Measurements from ENCODE around the gene CCDC61. TPM values are rescaled to one million over a fixed set of nuclear protein-coding genes. Genes with fewer than 3 reads are reported as not detected.

The CCDC61 gene
- polyA plus RNA-seq, 3 donors = 4.3 to 8.8 (median 6.1) TPM

DNA sequence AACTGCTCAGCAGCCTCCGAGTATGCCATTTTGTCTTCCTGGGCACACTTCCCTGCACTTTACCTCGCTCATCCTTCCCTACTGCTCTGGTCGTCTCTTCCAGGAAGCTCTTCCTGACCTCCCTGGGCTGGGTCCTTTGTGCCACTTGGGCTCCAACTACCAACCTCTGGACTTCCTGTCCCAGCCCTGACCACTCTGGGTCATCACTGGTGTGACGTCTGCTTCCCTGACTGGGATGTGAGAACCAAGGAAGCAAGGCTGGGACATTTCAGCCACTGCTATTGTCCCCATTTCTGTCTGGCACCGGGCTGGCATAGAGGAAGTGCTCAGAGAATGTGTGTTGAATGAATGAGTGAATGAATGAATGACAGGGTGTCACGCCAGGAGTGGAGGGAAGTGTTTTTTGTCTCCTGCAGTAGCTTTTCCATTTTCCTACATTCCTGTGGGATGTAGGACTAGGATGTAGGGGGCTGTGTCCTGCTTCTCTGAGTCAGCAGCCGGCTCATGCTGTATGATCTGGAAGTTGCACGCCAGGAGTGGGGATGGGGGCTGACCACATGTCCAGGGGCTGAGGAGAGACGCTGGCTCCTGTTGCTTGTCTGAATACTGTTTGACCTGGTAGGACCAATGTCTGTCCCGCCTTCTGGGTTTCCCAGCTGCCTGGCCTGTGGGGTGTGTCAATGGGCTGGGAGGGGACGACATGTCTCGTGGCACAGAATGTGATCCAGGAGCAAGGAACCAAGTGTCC lies 36.3 kb upstream of the CCDC61 start:
- no peak for DNase-seq
- intact Hi-C loops (cut with micrococcal nuclease) = no loop called here
- no peaks in the 10 kb centered on the region for H3K4me1 ChIP-seq (ENCODE audit: control insufficient read depth in 1 of 2, insufficient read depth in 2 of 2, low read length in 2 of 2)
- no peak overlapping the region for H2AFZ ChIP-seq (ENCODE audit: insufficient read depth, low read depth, low read length, poor library complexity, severe bottlenecking)
- no peak overlapping the region for H3K9ac ChIP-seq (ENCODE audit: insufficient read depth, low read length, poor library complexity, severe bottlenecking)
- Mint-ChIP-seq H3K9me3 (peaks cover 0 to 3% (median 0%) of the 10 kb centered on the region in 7 donors), H3K4me3 (no peak overlapping the region), H3K36me3 (no peaks in the 10 kb centered on the region), H3K4me1 (no peaks in the 10 kb centered on the region), H3K27ac (no peak overlapping the region), H3K27me3 (ENCODE audit: low read depth in 3 of 3) (peaks cover 18 to 32% (median 22%) of the 10 kb centered on the region in 3 donors)
- no peaks in the 10 kb centered on the region for H3K79me2 ChIP-seq (ENCODE audit: insufficient read depth, low read length)
- no peak overlapping the region for H3K27ac ChIP-seq (ENCODE audit: low read depth in 1 of 2, low read length in 2 of 2)
- WGBS (ENCODE audit: insufficient coverage) = 74% methylated on average over 9 of the region's 12 CpGs
- no peaks in the 10 kb centered on the region for H3K9me3 ChIP-seq (replicated peaks in 1 of 2; ENCODE audit: control insufficient read depth in 1 of 2, insufficient read depth in 1 of 2, low read length in 2 of 2)
- no peaks in the 10 kb centered on the region for H4K20me1 ChIP-seq (ENCODE audit: insufficient read depth, low read length)
- H3K4me3 ChIP-seq (replicated peaks in 1 of 3; ENCODE audit: low read depth in 2 of 3, low read length in 3 of 3) = no peak overlapping the region
- no peak overlapping the region for H3K4me2 ChIP-seq (replicated peaks; ENCODE audit: extremely low read depth, low read length, poor library complexity, severe bottlenecking)
- TF ChIP-seq, protein P1, sequence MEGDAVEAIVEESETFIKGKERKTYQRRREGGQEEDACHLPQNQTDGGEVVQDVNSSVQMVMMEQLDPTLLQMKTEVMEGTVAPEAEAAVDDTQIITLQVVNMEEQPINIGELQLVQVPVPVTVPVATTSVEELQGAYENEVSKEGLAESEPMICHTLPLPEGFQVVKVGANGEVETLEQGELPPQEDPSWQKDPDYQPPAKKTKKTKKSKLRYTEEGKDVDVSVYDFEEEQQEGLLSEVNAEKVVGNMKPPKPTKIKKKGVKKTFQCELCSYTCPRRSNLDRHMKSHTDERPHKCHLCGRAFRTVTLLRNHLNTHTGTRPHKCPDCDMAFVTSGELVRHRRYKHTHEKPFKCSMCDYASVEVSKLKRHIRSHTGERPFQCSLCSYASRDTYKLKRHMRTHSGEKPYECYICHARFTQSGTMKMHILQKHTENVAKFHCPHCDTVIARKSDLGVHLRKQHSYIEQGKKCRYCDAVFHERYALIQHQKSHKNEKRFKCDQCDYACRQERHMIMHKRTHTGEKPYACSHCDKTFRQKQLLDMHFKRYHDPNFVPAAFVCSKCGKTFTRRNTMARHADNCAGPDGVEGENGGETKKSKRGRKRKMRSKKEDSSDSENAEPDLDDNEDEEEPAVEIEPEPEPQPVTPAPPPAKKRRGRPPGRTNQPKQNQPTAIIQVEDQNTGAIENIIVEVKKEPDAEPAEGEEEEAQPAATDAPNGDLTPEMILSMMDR (IDR thresholded peaks at IDR 0.05) = no peak
- H3K27me3 ChIP-seq (ENCODE audit: control insufficient read depth in 2 of 2, insufficient read depth in 2 of 2, low read length in 2 of 2) = peaks cover 0 to 3% of the 10 kb centered on the region in 2 donors
- no peaks in the 10 kb centered on the region for H3K36me3 ChIP-seq (replicated peaks in 1 of 2; ENCODE audit: control insufficient read depth in 1 of 2, insufficient read depth in 2 of 2, low read length in 2 of 2)

DNA sequence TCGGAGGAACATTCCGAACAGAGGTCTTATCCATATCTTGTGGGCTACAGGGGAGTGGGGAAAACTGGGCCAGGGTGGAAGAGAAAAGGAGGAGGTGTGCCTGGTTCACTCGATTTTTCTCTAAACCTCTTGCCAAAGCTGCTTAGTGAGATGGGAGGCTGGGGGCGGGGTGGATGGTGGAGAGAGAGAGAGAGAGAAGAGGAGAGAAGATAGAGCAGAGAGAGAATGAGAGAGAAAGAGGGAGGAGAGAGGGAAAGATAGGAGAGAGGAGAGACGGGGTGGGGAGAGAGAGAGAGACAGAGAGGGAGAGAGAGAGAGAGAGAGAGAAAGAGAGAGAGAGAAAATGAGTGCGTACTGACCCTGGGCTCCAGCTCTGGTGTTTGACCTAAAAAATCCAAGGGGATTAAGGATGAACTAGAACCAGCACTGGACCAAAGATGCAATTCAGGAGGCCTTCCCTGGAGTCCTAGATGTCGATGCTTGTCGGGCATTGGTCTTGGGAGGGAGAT lies 35.7 kb upstream of the CCDC61 start:
- no peaks in the 10 kb centered on the region for H3K36me3 Mint-ChIP-seq
- Histone ChIP-seq H3K27ac (ENCODE audit: low read depth in 1 of 2, low read length in 2 of 2) (no peak overlapping the region), H3K4me3 (replicated peaks in 1 of 3; ENCODE audit: low read depth in 2 of 3, low read length in 3 of 3) (no peak overlapping the region), H3K4me2 (replicated peaks; ENCODE audit: extremely low read depth, low read length, poor library complexity, severe bottlenecking) (no peak overlapping the region), H4K20me1 (ENCODE audit: insufficient read depth, low read length) (no peaks in the 10 kb centered on the region), H3K4me1 (ENCODE audit: control insufficient read depth in 1 of 2, insufficient read depth in 2 of 2, low read length in 2 of 2) (no peaks in the 10 kb centered on the region), H3K9ac (ENCODE audit: insufficient read depth, low read length, poor library complexity, severe bottlenecking) (no peak overlapping the region), H3K27me3 (ENCODE audit: control insufficient read depth in 2 of 2, insufficient read depth in 2 of 2, low read length in 2 of 2) (peaks cover 0 to 3% of the 10 kb centered on the region in 2 donors), H2AFZ (ENCODE audit: insufficient read depth, low read depth, low read length, poor library complexity, severe bottlenecking) (no peak overlapping the region), H3K36me3 (replicated peaks in 1 of 2; ENCODE audit: control insufficient read depth in 1 of 2, insufficient read depth in 2 of 2, low read length in 2 of 2) (no peaks in the 10 kb centered on the region), H3K79me2 (ENCODE audit: insufficient read depth, low read length) (no peaks in the 10 kb centered on the region), H3K9me3 (replicated peaks in 1 of 2; ENCODE audit: control insufficient read depth in 1 of 2, insufficient read depth in 1 of 2, low read length in 2 of 2) (no peaks in the 10 kb centered on the region)
- 73% methylated on average over 8 of the region's 8 CpGs for WGBS (ENCODE audit: insufficient coverage)
- no peaks in the 10 kb centered on the region for H3K4me1 Mint-ChIP-seq
- H3K9me3 Mint-ChIP-seq = peaks cover 0 to 3% (median 0%) of the 10 kb centered on the region in 7 donors
- H3K27ac Mint-ChIP-seq = no peak overlapping the region
- intact Hi-C loops (cut with micrococcal nuclease) = no loop called here
- no peak for DNase-seq
- TF ChIP-seq, protein P1 (IDR thresholded peaks at IDR 0.05) = no peak
- H3K4me3 Mint-ChIP-seq = peak overlapping the region in 1 of 2 donors; percentile 13
- peaks cover 19 to 28% (median 20%) of the 10 kb centered on the region in 3 donors for H3K27me3 Mint-ChIP-seq (ENCODE audit: low read depth in 3 of 3)
